ENCODE measurements around the gene PSMC3.

Gene PSMC3

GRCh38 chr11:47393163-47394049, 32.8 kb downstream of the PSMC3 start:
- DNase-seq: no peak

GRCh38 chr11:47392546-47393162, 33.6 kb downstream of the PSMC3 start:
- no peak for DNase-seq

- DNase-seq: no peak
These were observed 34.4 kb downstream of the PSMC3 start for GRCh38 chr11:47391711-47392432.

GRCh38 chr11:47391077-47391583, 35.1 kb downstream of the PSMC3 start:
- no peak for DNase-seq

GRCh38 chr11:47390422-47390760, 35.8 kb downstream of the PSMC3 start:
- no peak for DNase-seq

- DNase-seq: no peak
These were observed 36.4 kb downstream of the PSMC3 start for GRCh38 chr11:47389577-47390421.

- no peak for DNase-seq
These were observed 37.3 kb downstream of the PSMC3 start for GRCh38 chr11:47388697-47389576.

- DNase-seq: no peak
These were observed 38.1 kb downstream of the PSMC3 start for GRCh38 chr11:47387944-47388696.

- DNase-seq: no peak
These were observed 41.7 kb downstream of the PSMC3 start for GRCh38 chr11:47384498-47384897.

GRCh38 chr11:47383071-47383470, 43.2 kb downstream of the PSMC3 start:
- no peak for DNase-seq

GRCh38 chr11:47380078-47380477, 46.2 kb downstream of the PSMC3 start:
- no peak for DNase-seq

GRCh38 chr11:47379317-47379716, 46.9 kb downstream of the PSMC3 start:
- no peak for DNase-seq

- DNase-seq: no peak
These were observed 47.4 kb downstream of the PSMC3 start for GRCh38 chr11:47378836-47379170.

- DNase-seq: no peak
These were observed 48.0 kb downstream of the PSMC3 start, which contains the start of gene SPI1 for GRCh38 chr11:47378010-47378835. Gene SPI1, minus strand, starts transcription at chr11:47378547. Its CDS starts 194 bp downstream, at chr11:47378353.

GRCh38 chr11:47377571-47378009, 48.6 kb downstream of the PSMC3 start:
- no peak for DNase-seq

- DNase-seq: no peak
These were observed 49.5 kb downstream of the PSMC3 start for GRCh38 chr11:47376525-47377371.

GRCh38 chr11:47376107-47376524, 50.1 kb downstream of the PSMC3 start:
- DNase-seq: no peak

- DNase-seq: no peak
These were observed 50.6 kb downstream of the PSMC3 start for GRCh38 chr11:47375546-47376085.
